Fibroblast of skin of right quadriceps (primary cell): Measurements from ENCODE around the gene SARDH.
A peak's percentile ranks its signal among the peaks of the same experiment; 100 is the strongest.

Experiments
- DNase-seq: peaks from one replicate; pipeline ENCODE4 v3.0.0-alpha.2; 2013

The SARDH gene

DNA sequence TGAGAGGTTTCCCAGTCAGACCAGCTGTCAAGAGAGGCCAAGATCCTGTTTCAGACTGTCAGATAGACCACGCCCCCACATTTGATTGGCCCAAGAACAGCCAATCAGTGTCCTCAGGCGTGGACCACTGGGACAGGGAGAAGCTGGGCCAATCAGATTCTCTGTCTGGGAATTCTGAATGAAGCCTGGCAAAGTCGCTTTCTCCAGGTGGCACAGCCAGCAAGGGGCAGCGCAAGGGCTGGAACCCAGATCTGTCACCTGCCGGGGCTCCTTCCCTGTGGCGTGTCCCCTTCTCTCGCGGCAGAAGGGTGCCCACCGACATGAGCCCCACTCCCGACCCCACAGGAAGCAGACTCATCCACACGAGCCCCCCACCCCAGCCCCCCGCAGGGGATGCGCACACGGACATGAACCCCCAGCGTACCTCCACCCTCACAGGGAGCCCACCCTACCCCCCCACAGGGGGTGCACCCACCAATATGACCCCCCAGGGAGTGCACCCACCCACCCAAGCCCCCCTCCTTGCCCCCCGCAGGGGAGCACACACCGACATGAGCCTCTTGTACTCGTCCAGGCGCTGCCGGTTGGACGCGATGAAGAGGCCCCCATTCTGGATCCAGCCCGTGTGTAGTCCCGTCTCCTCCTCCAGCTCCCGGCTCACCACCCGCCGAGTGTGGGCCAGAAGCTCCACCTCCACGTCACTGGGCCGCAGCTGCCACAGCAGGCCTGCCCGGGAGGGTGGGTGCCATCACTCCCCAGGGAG lies 6.1 kb downstream of the SARDH start:
- DNase-seq, result peak; percentile 20

- no peak for DNase-seq
Measured at GRCh38 chr9:133730994-133731715, 7.0 kb downstream of the SARDH start.

- DNase-seq, result no peak
Measured at GRCh38 chr9:133729617-133730281, 8.4 kb downstream of the SARDH start.

- DNase-seq, result no peak
Measured at GRCh38 chr9:133728856-133729616, 9.1 kb downstream of the SARDH start.

DNA sequence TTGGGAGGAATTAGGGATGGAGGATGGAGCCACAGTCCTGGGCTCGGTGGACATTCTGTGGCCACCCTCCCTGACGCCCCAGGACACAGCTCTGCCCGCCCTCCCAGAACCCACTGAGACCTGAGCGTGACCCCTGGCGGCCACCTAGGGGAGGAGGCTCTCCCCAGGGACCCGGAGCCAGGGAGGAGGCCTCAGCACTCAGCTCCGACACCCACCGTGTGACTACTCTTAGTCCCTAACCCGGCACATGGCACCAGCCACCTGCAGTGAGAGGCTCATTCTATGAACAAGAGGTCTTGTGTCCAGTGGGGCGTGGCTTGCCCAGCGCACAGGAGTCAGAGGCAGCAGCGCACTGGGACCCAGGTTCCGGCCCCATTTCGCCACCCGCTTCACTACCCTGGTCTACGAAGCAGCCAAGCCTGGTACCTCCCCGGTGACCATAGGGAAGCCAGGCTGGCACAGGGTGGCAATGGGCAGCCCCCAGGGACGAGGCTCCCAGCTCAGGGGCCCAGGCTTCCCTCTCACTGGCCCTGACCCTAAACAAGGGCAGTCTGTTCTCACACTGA lies 10.2 kb downstream of the SARDH start:
- no peak for DNase-seq

DNA sequence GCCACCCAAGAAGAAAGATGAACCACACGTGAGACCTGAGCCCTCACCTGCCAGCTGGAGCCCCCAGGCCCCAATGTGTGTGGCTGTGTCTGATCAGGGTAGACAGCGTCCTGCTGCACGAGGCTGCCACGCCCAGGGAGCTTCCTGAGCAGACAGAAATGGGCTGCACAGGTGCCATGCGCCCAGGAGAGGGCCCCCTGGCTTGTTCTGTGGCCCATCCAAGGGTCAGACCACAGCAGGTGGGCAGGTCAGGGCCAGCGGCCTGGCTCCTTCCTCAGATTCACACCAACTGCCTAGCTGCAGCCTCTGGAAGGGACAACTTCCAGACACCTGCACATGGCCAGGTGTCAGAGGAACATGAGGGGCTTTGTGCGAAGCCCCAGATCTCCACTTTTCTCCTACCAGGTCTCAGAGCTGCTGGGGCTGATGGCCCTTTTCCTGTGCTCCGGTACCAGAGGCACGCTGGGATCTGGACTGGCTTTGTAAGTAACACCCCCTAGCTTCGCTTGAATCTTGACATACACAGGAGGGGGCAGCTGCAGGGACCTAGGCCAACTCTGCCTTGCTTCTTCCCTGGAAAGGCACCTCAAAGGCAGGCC lies 10.8 kb downstream of the SARDH start:
- no peak for DNase-seq

DNA sequence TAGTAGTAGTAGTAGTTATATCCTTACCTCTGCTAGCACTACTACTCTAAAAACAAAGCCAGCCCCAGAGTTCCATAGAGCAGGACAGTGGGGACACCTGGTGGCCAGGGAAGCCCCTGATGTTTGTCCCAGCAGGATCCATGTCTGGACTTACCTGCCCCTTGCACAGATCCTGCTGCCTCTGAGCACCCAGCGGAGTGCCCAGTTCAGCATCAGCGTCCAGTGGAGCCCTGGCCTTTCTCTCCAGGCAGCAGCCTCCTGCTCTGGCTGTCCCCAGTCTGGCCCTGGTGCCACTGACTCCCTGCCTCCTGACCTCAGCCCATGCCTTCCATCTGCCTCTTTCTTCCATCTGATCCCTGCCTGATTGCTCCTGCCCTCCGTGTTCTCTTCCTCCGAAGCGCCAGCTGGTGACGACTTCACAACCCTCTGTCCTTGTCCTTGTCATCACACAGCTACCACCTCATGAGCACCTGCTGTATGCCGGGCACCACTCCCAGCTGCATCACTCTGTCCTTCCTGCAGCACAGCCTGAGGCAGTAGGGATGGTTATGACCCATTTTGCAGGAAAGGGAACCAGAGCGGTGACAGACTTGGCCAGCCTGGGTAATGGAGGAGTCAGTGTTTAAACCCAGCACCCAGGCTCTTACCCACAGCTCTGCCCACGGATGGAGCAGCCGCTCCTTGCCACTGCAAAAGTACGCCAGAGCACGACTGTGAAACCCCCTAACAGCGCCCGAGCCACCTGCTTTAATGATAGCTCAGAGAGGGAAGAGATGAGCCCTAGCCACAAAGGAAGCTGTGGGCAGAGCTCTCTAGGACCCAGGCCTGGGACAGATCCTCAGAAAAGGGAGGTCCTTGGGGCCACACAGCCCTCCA lies 11.5 kb downstream of the SARDH start:
- DNase-seq, result no peak

DNA sequence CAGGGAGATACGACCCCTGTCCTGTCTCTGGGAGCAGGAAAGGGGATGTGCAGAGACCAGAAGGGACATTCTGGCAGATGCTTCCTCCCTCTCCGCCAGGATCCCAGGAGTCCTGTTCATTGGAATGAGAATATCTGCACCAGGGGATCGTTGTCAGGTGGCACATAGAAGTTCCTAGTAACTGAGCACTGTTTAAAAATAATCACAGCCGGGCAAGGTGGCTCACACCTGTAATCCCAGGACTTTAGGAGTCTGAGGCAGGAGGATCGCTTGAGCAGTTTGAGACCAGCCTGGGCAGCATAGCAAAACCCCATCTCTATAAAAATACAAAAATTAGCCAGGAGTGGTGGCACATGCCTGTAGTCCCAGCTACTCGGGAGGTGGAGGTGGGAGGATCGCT lies 12.3 kb downstream of the SARDH start:
- DNase-seq, result no peak

- no peak for DNase-seq
Measured at GRCh38 chr9:133718563-133719315, 19.4 kb downstream of the SARDH start.

DNA sequence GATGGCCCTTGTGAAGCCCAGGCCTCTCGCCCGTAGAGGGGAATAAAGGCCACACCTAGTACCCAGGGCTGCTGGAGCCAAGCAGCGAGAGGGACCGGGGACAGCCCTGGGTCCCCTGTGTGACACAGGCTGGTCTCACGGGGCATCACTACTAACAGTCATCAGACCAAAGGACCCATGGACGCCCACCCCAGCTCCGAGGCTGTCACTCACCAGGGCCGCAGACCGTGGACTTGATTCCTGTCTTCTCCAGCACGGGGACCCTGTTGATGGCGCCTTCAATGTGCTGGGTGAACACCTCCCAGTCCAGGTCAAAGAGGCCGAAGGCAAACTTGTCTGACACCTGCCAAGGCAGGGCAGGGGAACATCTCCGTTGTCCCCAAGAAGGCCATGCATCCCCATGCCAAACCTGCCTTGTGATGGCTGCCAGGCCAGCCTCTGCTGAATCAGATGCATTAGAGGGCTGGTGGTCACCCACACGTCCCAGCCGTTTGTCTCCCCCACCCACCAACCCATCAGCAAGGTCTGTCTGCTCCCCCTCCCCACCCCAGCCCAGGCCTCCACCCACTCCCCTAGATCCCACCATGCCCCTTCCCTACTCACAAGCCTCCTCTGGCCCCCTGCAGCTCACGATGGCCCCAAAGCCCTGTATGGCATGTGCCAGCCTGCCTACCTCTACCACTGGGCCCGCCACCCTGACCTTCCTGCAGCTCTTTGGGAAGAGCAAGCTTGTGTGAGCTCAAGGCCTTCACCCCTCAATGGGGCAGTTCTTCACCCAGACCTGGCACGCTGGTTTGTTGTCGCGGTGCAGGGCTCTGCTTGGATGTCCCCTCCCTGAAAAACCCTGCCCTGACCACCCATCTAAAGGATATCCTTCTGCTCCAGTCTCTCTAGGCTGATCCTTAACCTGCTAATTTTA lies 20.8 kb downstream of the SARDH start:
- no peak for DNase-seq

- no peak for DNase-seq
Measured at GRCh38 chr9:133716564-133717112, 21.5 kb downstream of the SARDH start.

- peak; percentile 32 for DNase-seq
Measured at GRCh38 chr9:133715866-133716563, 22.1 kb downstream of the SARDH start.

GRCh38 chr9:133715295-133715865 lies 22.8 kb downstream of the SARDH start:
- peak; percentile 35 for DNase-seq

DNA sequence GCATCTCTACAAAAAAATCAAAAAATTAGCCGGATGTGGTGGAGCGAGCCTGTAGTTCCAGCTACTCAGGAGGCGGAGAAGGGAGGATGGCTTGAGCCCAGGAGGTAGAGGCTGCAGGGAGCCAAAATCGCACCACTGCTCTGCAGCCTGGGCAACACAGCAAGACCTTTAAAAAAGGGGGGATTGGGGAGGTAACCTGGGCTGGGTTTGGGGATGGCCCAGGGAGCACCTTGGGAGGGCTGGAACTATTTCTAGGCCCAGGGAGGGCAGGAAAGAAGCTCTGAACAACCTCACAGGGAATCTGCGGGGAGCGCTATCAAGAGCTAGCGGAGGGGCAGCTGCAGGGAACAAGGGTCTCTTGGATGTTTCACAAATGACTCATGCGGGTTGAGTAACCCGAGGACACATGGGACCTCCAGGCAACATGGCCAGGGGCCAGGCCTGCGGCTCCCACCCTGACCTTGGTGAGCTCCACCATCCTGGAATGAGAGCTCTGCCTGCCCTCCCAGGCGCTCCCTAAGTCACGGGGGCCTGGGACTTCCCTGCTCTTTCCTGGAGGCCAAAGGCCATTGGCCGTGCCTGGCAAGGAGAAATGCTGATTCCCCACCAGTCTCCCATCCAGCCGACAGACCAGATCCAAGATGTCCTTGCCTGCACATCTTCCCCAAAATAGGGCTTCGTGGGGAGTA lies 23.4 kb downstream of the SARDH start:
- peak; percentile 76 for DNase-seq

DNA sequence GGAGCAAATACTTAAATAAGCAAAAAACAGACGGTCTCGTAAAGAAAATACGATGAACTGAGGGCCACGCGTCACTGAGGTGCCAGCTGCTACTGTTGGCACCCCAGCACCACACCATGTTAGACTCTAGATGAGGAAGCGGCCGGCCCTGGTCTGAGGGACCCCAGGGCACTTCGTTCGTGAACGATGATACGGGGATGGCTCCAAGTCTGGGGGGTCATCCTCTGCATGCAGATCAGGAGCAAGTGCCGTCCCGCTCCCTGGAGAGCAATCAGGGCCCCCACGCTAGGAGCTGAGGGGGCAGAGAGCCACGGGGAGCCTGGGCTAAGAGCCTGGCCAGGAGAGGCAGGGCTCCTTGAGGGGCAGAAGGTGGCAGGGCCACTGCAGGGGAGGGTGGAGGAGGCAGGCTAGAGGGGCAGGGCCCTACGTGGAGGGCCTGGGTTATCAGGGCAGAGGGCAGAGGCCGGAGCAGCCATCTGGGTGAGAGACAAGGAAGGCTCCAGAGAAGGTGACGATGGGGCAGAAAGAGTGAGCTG lies 24.1 kb downstream of the SARDH start:
- DNase-seq, result no peak

DNA sequence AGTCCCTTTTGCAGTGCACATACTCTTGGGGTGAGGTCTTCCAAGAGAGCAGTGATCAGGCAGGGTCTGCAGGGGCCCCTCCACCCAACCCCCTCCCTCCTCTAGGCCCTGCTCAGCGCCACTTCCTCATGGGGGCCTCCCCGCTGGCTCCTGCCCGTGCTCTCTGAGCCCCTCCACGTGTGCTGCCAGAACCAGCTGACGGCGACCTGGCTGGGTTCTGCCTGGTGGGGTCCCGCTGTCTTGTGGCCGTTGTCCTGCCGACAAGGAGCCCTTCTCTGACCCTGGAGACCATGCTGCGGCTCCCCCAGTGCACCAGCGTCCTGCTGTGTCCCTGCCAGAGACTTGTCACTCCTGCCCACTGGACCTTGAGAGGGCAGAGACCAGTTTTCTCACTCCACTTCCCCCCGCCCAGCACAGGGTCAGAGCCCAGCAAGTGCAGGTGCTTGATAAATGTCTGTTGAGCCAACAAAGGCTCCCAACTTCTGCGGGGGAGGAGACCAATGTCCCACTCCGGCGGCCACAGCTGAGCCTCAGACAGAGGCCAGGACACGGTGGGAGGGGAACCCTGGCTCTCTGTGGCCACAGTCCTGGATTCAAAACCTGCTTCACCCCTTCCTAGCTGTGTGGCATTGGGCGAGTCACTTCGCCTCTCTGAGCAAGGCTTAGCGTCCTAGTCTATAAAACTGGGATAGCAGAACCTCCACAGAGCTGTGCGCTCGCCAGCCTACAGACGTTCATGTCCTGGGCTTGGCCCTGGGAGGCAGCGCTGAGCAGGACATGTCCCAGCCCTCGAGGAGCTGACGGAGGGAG lies 24.8 kb downstream of the SARDH start:
- DNase-seq, result no peak
